Measurements from ENCODE around the gene FBXO10. TPM values are rescaled to one million over a fixed set of nuclear protein-coding genes. Genes with fewer than 3 reads are reported as not detected.
A peak's percentile ranks its signal among the peaks of the same experiment; 100 is the strongest.

FBXO10 gene
- total and polyA plus RNA-seq, 2 experiments from 2014 or later, result 3.4 to 13.4 TPM

DNA sequence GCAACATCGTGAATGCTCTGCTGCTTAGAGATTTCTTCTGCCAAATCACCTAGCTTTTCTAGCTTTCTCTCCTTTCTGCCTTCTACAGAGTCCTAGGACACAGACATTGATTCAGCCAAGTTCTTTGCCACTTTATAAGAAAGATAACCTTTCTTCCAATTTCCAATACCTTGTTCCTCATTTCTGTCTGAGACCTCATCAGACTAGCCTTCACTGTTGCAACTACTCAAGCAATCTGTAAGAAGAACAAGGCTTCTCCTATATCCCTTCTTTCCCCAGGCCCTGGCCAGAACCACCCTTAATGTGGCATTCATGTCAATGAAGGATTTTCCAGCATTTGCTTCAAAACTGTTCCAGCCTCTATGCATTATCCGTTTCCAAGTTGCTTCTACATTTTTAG lies 24.3 kb downstream of the FBXO10 start:
- H3K36me3 Mint-ChIP-seq (ENCODE audit: low read depth), result no peaks in the 10 kb centered on the region
- no peak for ATAC-seq
- H3K27ac Mint-ChIP-seq, result no peak overlapping the region

DNA sequence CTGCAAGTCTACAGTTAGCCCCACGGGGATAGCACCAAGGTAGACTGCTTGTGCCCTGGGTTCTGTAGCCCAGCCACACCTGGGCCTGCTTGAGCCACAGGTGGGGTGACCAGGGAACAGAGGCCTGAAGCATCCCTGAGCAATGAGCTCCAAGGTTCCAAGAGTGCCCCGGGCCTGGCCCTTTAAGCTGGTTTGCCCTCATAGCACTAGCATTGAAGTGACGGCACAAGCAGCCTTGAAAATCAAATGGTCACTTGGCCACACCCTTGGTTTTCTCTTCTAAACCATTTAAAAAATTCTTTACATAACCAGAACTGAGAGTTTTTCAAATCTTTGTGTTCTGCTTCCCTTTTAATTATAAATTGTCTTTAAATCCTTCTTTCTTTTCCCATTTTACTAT lies 24.7 kb downstream of the FBXO10 start:
- H3K9me2 ChIP-seq (ENCODE audit: insufficient read depth), result no peaks in the 10 kb centered on the region
- Mint-ChIP-seq H3K4me1 (peaks cover 3% of the 10 kb centered on the region; the same call in 1 of the 3 replicates), H3K36me3 (ENCODE audit: low read depth) (no peaks in the 10 kb centered on the region), H3K27ac (no peak overlapping the region), H3K9me3 (no peaks in the 10 kb centered on the region), H3K27me3 (ENCODE audit: insufficient read depth, low read depth, poor library complexity) (peaks cover 6% of the 10 kb centered on the region), H3K4me3 (no peak overlapping the region)
- no peaks in the 10 kb centered on the region for H4K20me1 ChIP-seq (replicated peaks; ENCODE audit: insufficient read depth)
- no peak overlapping the region for H3K27ac ChIP-seq (ENCODE audit: low read depth)
- H3K79me2 ChIP-seq (replicated peaks; ENCODE audit: insufficient read depth), result no peaks in the 10 kb centered on the region
- ATAC-seq, result peak; percentile 48
- DNase-seq (ENCODE audit: low spot score), result no peak
- no peak overlapping the region for H3K4me3 ChIP-seq
- no peaks in the 10 kb centered on the region for H3K36me3 ChIP-seq (ENCODE audit: insufficient read depth)
- no peaks in the 10 kb centered on the region for H3K4me1 ChIP-seq (ENCODE audit: insufficient read depth)
- H3K27me3 ChIP-seq (ENCODE audit: insufficient read depth), result no peaks in the 10 kb centered on the region
- H2AFZ ChIP-seq, result no peak overlapping the region
- H3F3A ChIP-seq (replicated peaks; ENCODE audit: low read depth), result no peaks in the 10 kb centered on the region
- no peak overlapping the region for H3K4me2 ChIP-seq
- TF ChIP-seq REST (IDR thresholded peaks at IDR 0.05; ENCODE audit: unreplicated experiment), result no peak
- no peak for TF ChIP-seq EZH2 (IDR thresholded peaks at IDR 0.05; ENCODE audit: low read depth, unreplicated experiment)
- no peak for TF ChIP-seq NANOG (IDR thresholded peaks at IDR 0.05; ENCODE audit: borderline replicate concordance)
- TF ChIP-seq POLR2AphosphoS5 (IDR thresholded peaks at IDR 0.05; ENCODE audit: low read depth), result no peak
- no peak for TF ChIP-seq ZNF331 (CRISPR knock-in tag; IDR thresholded peaks at IDR 0.05; ENCODE audit: low read depth)
- no peak for TF ChIP-seq ZNF114 (CRISPR knock-in tag; IDR thresholded peaks at IDR 0.05)
- no peak for TF ChIP-seq JUNB (IDR thresholded peaks at IDR 0.05; ENCODE audit: unreplicated experiment)
- TF ChIP-seq EZH2phosphoT487 (IDR thresholded peaks at IDR 0.05; ENCODE audit: unreplicated experiment), result no peak
- no peak for TF ChIP-seq STAT1 (IDR thresholded peaks at IDR 0.05; ENCODE audit: unreplicated experiment)
- no peak for TF ChIP-seq ETS1 (IDR thresholded peaks at IDR 0.05)
- no peak for TF ChIP-seq CREB1 (CRISPR knock-in tag; IDR thresholded peaks at IDR 0.05; ENCODE audit: low read depth)

More for the DNA sequence above, 24.3 kb downstream of the FBXO10 start:
- peaks cover 3% of the 10 kb centered on the region; the same call in 1 of the 3 replicates for H3K4me1 Mint-ChIP-seq
- H3K4me3 Mint-ChIP-seq, result no peak overlapping the region
- Histone ChIP-seq H3K4me3 (no peak overlapping the region), H4K20me1 (replicated peaks; ENCODE audit: insufficient read depth) (no peaks in the 10 kb centered on the region), H3K9me2 (ENCODE audit: insufficient read depth) (no peaks in the 10 kb centered on the region), H3K36me3 (ENCODE audit: insufficient read depth) (no peaks in the 10 kb centered on the region), H3K27me3 (ENCODE audit: insufficient read depth) (no peaks in the 10 kb centered on the region), H3F3A (replicated peaks; ENCODE audit: low read depth) (no peaks in the 10 kb centered on the region), H3K27ac (ENCODE audit: low read depth) (no peak overlapping the region), H2AFZ (no peak overlapping the region), H3K4me2 (no peak overlapping the region), H3K79me2 (replicated peaks; ENCODE audit: insufficient read depth) (no peaks in the 10 kb centered on the region), H3K4me1 (ENCODE audit: insufficient read depth) (no peaks in the 10 kb centered on the region)
- no peaks in the 10 kb centered on the region for H3K9me3 Mint-ChIP-seq
- no peak for DNase-seq (ENCODE audit: low spot score)
- TF ChIP-seq EZH2phosphoT487 (IDR thresholded peaks at IDR 0.05; ENCODE audit: unreplicated experiment) (no peak), EZH2 (IDR thresholded peaks at IDR 0.05; ENCODE audit: low read depth, unreplicated experiment) (no peak), NANOG (IDR thresholded peaks at IDR 0.05; ENCODE audit: borderline replicate concordance) (no peak), REST (IDR thresholded peaks at IDR 0.05; ENCODE audit: unreplicated experiment) (no peak)
- H3K27me3 Mint-ChIP-seq (ENCODE audit: insufficient read depth, low read depth, poor library complexity), result peaks cover 6% of the 10 kb centered on the region

Data from GM23338 (cell line).